Fibroblast of skin of back (primary cell): Measurements from ENCODE around the gene LRRC31. TPM values are rescaled to one million over a fixed set of nuclear protein-coding genes. Genes with fewer than 3 reads are reported as not detected.
A peak's percentile ranks its signal among the peaks of the same experiment; 100 is the strongest.

Source experiments
- DNase-seq: peaks from one replicate; pipeline ENCODE4 v3.0.0-alpha.2; 2013
- polyA plus RNA-seq, 2 experiments: library from polyadenylated mRNA; unstranded; fragments of 120-200 nt; gene quantifications; one replicate each; pipeline ENCODE4 v1.2.1, GENCODE V29; 2013; ENCODE audit not compliant: insufficient read length in 2 of 2

LRRC31 gene
- polyA plus RNA-seq (2013, experiment 1 of 2; ENCODE audit: insufficient read length), result not detected
- polyA plus RNA-seq (2013, experiment 2 of 2; ENCODE audit: insufficient read length), result not detected

GRCh38 chr3:169869484-169870220 is at the start of gene LRRC31:
LRRC31 (minus strand) TSS chr3:169869935; CDS start chr3:169869807, 128 bp downstream.
- DNase-seq, result no peak

GRCh38 chr3:169914321-169914720 is 44.6 kb upstream of the LRRC31 start:
- peak; percentile 31 for DNase-seq

DNA sequence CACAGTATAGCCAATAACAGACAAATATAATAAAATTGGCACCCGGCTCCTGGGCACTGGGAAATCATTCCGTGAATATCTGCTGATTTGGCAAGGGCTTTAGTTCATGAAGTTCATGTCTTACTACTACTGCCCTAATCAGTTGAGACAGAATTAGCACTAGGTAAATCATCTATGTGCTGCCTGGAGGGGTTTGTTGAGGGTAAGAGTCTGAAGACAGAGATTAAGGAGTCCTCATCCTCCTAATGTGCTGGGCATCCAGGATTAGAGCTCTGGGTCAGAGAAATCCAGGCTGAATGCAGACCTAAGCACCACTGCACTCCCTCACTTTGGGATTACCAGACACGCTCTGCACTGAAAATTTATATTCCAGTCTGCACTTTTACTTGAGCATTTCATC is 43.6 kb upstream of the LRRC31 start:
- DNase-seq, result no peak

- DNase-seq, result no peak
These were observed 41.5 kb upstream of the LRRC31 start, which contains the start of gene SAMD7 for GRCh38 chr3:169911272-169911671. SAMD7 (plus strand) TSS chr3:169911572; CDS start chr3:169919499, 7,927 bp downstream.

DNA sequence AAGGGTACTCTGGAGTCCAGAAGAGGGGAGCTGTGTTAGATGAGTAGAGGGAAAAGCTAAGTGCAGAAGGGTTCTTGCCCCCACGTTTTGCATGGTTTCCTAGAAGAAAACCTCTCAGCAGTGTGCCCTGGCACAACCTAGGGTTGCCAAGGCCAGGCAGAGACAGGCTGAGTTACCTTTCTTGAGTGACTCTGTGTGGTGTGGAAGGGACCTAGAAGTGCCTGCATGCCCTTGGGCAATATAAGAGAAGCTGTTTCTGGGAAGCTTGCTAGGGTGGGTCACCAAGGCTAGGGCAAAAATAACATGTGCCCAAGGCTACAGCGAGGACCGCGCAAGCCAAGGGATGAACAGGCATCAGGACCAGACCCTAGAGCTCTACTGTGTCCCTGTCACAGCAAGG is 38.2 kb upstream of the LRRC31 start:
- DNase-seq, result no peak

DNA sequence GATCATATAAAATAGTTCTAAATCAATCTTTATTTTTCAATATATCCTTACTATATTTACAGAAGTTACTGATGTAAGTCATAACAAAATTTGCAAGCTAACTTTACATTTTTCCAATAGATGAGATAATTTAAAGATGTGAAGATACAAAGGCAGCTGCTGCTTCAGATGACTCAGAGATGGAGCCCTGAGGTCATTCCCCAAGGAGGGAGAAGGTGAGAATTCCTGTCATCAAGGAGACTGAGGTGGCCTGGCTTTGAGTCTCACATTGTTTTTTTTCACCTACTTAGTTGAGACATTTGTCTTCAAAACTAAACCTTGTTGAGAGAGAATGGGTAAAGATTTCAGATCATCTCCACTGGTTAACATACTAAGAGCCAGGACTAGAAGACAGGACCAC is 37.7 kb upstream of the LRRC31 start:
- DNase-seq, result no peak

DNA sequence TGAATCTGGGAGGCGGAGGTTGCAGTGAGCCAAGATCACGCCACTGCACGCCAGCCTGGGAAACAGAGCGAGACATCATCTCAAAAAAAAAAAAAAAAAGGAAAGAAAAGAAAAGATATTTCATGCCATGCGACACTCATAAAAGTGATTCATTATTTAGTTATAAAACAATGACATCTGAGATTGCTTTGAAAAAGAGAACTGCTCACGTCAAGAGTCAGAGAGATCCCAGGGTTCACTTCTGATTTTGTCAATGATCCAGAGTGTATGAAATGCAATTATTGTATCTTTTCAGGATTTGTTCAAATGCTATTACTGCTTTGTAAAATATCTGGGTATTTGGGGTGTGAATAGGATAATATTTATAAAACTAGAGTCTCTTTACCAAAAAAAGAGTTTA is 35.7 kb upstream of the LRRC31 start:
- DNase-seq, result no peak

- DNase-seq, result no peak
These were observed 31.7 kb upstream of the LRRC31 start for GRCh38 chr3:169901453-169901852.

- no peak for DNase-seq
These were observed 27.5 kb upstream of the LRRC31 start for GRCh38 chr3:169897284-169897683.

- DNase-seq, result no peak
These were observed 25.3 kb upstream of the LRRC31 start for GRCh38 chr3:169895072-169895471.

DNA sequence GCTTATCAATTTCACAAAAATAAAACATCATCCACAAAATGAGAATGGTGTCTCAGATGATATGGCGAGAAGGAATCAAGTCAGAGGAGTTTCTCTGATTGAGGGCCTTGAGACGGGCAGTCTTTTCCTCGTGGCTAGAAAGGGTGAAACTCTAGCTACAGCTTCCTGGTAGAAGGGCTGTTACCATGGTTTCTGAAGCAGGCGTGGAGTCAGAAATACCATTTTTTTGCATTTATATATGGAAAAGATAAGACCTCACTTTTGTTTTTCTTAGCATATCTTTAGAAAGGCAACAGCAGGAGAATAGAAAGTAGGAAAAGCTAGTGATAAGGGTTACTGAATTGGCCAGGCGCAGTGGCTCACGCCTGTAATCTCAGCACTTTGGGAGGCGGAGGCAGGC is 24.4 kb upstream of the LRRC31 start:
- DNase-seq, result no peak

- no peak for DNase-seq
These were observed 22.2 kb upstream of the LRRC31 start for GRCh38 chr3:169891886-169892285.

- DNase-seq, result no peak
These were observed 16.9 kb upstream of the LRRC31 start for GRCh38 chr3:169886671-169887070.

GRCh38 chr3:169880576-169881250 is 11.0 kb upstream of the LRRC31 start:
- DNase-seq, result no peak

GRCh38 chr3:169879845-169880575 is 10.3 kb upstream of the LRRC31 start:
- DNase-seq, result no peak

- DNase-seq, result no peak
These were observed 9.3 kb upstream of the LRRC31 start for GRCh38 chr3:169879013-169879557.

GRCh38 chr3:169871129-169871886 is 1.6 kb upstream of the LRRC31 start:
- no peak for DNase-seq

- DNase-seq, result no peak
These were observed 1.4 kb downstream of the LRRC31 start for GRCh38 chr3:169868369-169868768.

GRCh38 chr3:169867584-169868210 is 2.0 kb downstream of the LRRC31 start:
- DNase-seq, result no peak

DNA sequence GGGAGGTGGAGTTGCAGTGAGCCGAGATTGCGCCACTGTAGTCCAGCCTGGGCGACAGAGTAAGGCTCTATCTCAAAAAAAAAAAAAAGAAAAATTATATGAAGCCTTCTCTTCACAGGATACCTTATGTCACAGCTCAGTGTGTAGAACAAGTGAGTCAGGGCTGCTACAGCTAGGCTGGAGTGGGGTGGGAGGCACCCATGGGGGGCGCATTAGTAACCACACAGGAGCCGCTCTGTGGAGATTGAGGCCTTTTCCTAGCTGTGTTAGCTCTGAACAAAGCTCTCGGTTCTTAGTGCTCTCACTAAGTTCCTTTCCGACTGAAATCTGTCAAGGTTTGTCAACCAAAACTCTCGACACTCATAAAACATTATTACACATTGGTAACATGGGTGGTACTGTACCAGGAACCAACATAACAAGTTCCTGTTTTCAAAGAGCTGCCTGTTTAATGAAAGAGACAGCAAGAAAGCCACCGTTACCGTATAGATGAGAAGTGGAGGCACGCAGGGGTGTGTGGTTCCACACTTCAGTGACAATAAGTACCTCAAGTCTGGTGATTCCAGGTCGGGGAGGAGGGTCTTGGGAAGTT is 4.5 kb downstream of the LRRC31 start:
- no peak for DNase-seq

DNA sequence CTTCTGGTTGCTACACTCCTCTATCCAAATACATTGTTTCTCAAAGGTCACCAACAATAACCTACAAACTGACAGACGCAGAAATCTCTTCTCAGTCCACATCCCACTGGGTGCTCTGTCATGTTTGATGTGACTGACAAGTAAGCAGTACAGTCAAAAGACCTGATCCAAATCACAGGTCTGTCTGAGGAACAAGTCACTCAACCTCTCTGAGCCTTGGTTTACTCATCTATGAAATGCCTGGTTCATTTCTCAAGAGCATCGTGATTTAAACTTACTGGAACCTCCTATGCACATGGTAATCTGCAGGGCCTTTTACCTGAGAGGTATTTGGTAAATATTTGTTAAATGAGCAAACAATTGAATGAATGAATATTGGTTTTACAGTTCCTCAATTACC is 5.5 kb downstream of the LRRC31 start:
- no peak for DNase-seq
